HG03159 (cell line): ENCODE measurements around the gene DEFB129.
"Not testable (repeated sequence)": the region's sequence is repeated elsewhere in the genome, so short reads cannot be mapped to it uniquely, and the experiment has no call there.

Experiments
- ATAC-seq: cut with Tn5 transposase; IDR thresholded peaks from one replicate; pipeline ENCODE4 v1.9.1; 2021; ENCODE audit warnings: mild to moderate bottlenecking, moderate library complexity; ENCODE audit not compliant: unreplicated experiment

DEFB129 gene, protein sequence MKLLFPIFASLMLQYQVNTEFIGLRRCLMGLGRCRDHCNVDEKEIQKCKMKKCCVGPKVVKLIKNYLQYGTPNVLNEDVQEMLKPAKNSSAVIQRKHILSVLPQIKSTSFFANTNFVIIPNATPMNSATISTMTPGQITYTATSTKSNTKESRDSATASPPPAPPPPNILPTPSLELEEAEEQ

DNA sequence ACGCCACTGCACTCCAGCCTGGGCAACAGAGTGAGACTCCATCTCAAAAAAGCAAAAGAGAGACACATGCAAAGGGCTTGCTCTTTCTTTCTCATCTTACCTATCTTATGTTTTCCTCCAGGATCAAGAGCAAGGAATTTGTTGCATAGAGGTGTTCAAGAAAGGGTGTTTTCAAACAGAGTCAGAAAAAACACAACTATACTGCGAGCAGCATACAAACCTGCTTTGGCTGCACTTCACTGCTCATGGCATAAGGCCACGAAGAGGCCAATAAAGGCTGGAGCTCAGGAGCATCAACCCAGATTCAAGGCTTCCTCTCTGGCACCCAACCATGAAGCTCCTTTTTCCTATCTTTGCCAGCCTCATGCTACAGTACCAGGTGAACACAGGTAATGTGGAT lies at the start of gene DEFB129:
Gene DEFB129, plus strand, starts transcription at position 301 of the 400 bp plus-strand sequence. Its CDS starts 31 bp downstream, at position 332.
- ATAC-seq: no peak

DNA sequence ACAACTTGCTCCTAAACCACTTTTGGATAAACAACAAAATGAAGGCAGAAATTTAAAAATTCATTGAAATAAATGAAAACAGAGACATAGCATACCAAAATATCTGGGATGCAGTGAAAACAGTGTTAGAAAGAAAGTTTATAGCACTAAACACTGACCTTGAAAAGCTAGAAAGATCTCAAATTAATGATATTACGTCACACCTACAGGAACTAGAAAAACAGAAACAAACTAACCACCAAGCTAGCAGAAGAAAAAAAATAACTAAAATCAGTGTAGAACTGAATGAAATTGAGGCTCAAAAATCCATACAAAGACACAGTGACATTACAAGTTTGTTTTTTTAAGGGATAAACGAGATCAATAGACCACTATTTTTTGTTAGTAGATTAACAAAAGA lies 42.8 kb upstream of the DEFB129 start:
- ATAC-seq: no peak

DNA sequence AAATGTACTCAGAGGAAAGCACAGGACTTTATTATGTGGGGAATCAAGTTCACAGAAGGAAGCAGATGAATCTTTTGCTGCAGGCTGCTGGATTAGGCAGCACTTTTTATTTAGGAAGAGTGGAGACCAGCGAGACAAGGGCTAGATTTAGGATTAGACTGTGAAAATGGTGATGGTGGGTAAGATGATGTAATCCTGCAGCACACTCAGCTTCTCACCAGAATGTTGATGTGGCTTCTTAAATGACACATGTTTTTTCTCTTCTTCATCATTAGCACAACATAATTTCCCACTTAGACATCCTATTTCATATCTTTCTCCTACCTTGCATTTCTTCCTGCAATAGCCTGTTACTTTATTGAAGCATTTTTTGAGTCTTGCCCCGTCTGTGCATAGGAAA lies 39.3 kb upstream of the DEFB129 start:
- ATAC-seq: no peak

- no peak for ATAC-seq
Observed at GRCh38 chr20:189611-190010, 37.4 kb upstream of the DEFB129 start, which contains the start of gene DEFB128. Gene DEFB128 (minus strand): TSS chr20:189711. CDS start chr20:189623, 88 bp downstream.

DNA sequence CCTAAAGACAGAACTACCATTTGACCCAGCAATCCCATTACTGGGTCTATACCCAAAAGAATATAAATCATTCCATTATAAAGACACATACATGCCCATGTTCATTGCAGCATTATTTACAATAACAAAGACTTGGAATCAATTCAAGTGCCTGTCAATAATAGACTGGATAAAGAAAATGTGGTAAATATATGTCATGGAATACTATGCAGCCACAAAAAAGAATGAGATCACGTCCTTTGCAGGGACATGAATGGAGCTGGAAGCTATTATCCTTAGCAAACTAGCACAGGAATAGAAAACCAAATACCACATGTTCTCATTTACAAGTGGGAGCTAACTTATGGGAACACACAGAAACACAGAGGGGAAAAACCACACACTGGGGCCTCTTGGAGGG lies 28.8 kb upstream of the DEFB129 start:
- no peak for ATAC-seq

DNA sequence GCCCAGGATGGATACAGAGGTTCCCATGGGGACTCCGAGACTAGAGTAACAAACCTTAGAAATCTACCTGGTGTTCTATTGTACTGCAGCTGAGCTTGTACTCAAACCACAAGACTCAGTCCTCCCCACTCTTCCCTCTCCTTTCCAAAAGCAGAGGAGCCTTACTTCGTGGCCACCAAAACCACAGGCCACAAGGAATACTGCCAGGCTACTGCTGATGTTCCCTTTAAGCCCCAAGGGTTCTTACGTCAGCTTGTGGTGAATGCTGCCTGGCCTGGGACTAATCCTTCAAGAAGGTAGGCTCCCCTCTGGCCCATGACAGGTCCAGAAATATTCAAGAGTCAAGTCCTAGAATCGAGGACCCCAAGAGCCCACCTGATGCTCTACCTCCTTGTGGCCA lies 27.1 kb upstream of the DEFB129 start:
- no peak for ATAC-seq

DNA sequence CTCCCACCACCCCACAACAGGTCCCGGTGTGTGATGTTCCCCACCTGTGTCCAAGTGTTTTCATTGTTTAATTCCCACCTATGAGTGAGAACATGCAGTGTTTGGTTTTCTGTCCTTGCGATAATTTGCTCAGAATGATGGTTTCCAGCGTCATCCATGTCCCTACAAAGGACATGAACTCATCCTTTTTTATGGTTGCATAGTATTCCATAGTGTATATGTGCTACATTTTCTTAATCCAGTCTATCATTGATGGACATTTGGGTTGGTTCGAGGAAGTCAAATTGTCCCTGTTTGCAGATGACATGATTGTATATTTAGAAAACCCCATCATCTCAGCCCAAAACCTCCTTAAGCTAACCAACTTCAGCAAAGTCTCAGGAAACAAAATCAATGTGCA lies 23.4 kb upstream of the DEFB129 start:
- not testable (repeated sequence) for ATAC-seq

- no peak for ATAC-seq
Observed at GRCh38 chr20:208942-209566, 18.0 kb upstream of the DEFB129 start.

DNA sequence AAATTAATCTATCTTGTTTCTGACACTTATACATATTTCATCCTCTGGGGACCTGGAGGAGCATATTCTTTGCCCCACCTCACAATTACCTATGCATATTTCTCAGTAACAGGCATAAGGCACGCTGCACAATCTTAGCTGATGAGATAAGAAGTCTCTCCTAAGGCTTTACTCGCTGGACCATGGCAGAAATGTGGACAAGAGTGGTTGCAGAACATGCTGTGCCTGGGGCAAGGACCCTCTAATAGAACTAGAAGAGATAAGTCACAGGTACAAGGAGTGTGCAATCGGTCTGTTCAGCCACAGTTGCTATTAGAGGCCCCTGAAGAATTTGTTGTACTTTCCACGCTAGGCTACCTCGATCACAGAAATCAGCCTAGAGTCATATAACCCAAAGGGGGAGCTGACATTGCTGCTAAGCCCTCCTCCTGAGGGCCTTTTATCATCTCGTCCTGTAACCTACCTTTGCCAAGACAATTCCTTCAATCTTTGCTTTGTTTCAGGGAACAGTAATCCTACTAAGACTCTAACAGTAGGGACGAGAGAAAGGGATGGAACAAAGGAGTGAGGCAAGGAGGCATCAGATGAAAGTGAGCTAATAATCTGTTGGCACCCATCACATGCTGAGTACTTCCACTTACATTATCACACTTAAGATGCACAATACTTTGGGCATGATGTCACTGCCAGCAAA lies 16.1 kb upstream of the DEFB129 start:
- no peak for ATAC-seq

- ATAC-seq: no peak
Observed at GRCh38 chr20:214383-214782, 12.7 kb upstream of the DEFB129 start.

- ATAC-seq: no peak
Observed at GRCh38 chr20:215796-216195, 11.3 kb upstream of the DEFB129 start.

- no peak for ATAC-seq
Observed at GRCh38 chr20:217266-217665, 9.8 kb upstream of the DEFB129 start.

- ATAC-seq: no peak
Observed at GRCh38 chr20:219290-220115, 7.6 kb upstream of the DEFB129 start.

- no peak for ATAC-seq
Observed at GRCh38 chr20:221258-221830, 5.7 kb upstream of the DEFB129 start.

DNA sequence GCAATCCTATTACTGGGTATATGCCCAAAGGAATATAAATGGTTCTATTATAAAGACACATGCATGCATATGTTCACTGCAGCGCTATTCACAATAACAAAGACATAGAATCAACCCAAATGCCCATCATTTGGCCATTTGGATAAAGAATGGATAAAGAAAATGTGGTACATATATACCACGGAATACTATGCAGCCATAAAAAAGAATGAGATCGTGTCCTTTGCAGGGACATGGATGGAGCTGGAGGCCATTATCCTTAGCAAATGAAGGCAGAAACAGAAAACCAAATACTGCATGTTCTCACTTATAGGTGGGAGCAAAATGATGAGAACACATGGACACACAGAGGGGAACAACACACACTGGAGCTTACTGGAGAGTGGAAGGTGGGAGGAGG lies 1.2 kb upstream of the DEFB129 start:
- not testable (repeated sequence) for ATAC-seq

GRCh38 chr20:227439-228105 lies 514 bp downstream of the DEFB129 start:
- no peak for ATAC-seq

GRCh38 chr20:235891-236290 lies 8.8 kb downstream of the DEFB129 start:
- ATAC-seq: no peak

- ATAC-seq: peak; percentile 41
Observed at GRCh38 chr20:237489-237888, 10.4 kb downstream of the DEFB129 start.

GRCh38 chr20:237929-238328 lies 10.9 kb downstream of the DEFB129 start:
- peak; percentile 76 for ATAC-seq

DNA sequence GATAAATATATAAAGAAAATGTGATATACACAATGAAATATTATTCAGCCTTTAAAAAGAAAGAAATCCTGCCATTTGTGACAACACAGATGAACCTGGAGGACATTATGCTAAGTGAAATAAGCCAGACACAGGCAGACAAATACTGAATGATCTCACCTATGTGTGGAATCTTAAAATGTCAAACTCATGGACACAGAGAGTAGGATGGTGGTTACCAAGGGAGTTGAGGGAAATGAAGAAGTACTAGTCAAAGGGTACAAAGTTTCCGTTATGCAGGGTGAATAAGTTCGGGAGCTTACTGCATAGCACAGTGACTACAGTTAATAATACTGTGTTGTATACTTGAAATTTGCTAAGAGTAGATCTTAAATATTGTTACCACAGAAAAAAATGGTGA lies 15.8 kb downstream of the DEFB129 start:
- no peak for ATAC-seq
